ENCODE results near the gene SLAMF6. TPM values are rescaled to one million over a fixed set of nuclear protein-coding genes. Genes with fewer than 3 reads are reported as not detected.

The SLAMF6 gene
- total and polyA plus RNA-seq, 12 donors, result 0.11 to 1.8 (median 0.97) TPM; not detected in 1

- Histone ChIP-seq H3K9me3 (replicated peaks in 1 of 3) (no peaks in the 10 kb centered on the region), H3K4me3 (no peak overlapping the region), H3K27ac (no peak overlapping the region), H3K4me1 (replicated peaks in 1 of 2) (no peaks in the 10 kb centered on the region), H3K36me3 (replicated peaks in 1 of 2) (no peaks in the 10 kb centered on the region), H3K27me3 (no peaks in the 10 kb centered on the region)
- TF ChIP-seq CTCF (IDR thresholded peaks at IDR 0.05) (no peak), POLR2A (IDR thresholded peaks at IDR 0.05) (no peak)
- WGBS, 4 donors, result 72 to 76% (median 73%) methylated on average over 4 of the region's 4 CpGs
- no peak for DNase-seq
- intact Hi-C loops (cut with DNase I), result no loop called here
Observed at GRCh38 chr1:160489513-160490261, 33.4 kb downstream of the SLAMF6 start.

- H3K4me3 ChIP-seq, result no peak overlapping the region
- TF ChIP-seq CTCF (IDR thresholded peaks at IDR 0.05) (no peak), POLR2A (IDR thresholded peaks at IDR 0.05) (no peak)
- H3K36me3 ChIP-seq (replicated peaks in 1 of 2), result no peaks in the 10 kb centered on the region
- no peak for DNase-seq
- no peaks in the 10 kb centered on the region for H3K4me1 ChIP-seq (replicated peaks in 1 of 2)
- WGBS, 4 donors, result 66 to 79% (median 70%) methylated on average over 4 of the region's 4 CpGs
- no peaks in the 10 kb centered on the region for H3K27me3 ChIP-seq
- intact Hi-C loops (cut with DNase I), result no loop called here
- no peaks in the 10 kb centered on the region for H3K9me3 ChIP-seq (replicated peaks in 1 of 3)
- H3K27ac ChIP-seq, result no peak overlapping the region
Observed at GRCh38 chr1:160488347-160489058, 34.6 kb downstream of the SLAMF6 start.

- 55 to 63% (median 57%) methylated on average over 4 of the region's 4 CpGs for WGBS, 4 donors
- Histone ChIP-seq H3K9me3 (replicated peaks in 1 of 3) (no peaks in the 10 kb centered on the region), H3K27ac (no peak overlapping the region), H3K4me3 (no peak overlapping the region), H3K36me3 (replicated peaks in 1 of 2) (no peaks in the 10 kb centered on the region), H3K27me3 (no peaks in the 10 kb centered on the region), H3K4me1 (replicated peaks in 1 of 2) (no peaks in the 10 kb centered on the region)
- intact Hi-C loops (cut with DNase I), result no loop called here
- TF ChIP-seq CTCF (IDR thresholded peaks at IDR 0.05) (no peak), POLR2A (IDR thresholded peaks at IDR 0.05) (no peak)
- no peak for DNase-seq
Observed at GRCh38 chr1:160486453-160486852, 36.6 kb downstream of the SLAMF6 start.

GRCh38 chr1:160483505-160484185 is 39.4 kb downstream of the SLAMF6 start:
- Histone ChIP-seq H3K4me3 (no peak overlapping the region), H3K27ac (no peak overlapping the region), H3K36me3 (replicated peaks in 1 of 2) (no peaks in the 10 kb centered on the region), H3K4me1 (replicated peaks in 1 of 2) (no peaks in the 10 kb centered on the region), H3K27me3 (no peaks in the 10 kb centered on the region), H3K9me3 (replicated peaks in 1 of 3) (no peaks in the 10 kb centered on the region)
- intact Hi-C loops (cut with DNase I), result no loop called here
- DNase-seq, result no peak
- 76 to 89% (median 79%) methylated on average over 2 of the region's 2 CpGs for WGBS, 4 donors
- no peak for TF ChIP-seq POLR2A (IDR thresholded peaks at IDR 0.05)
- TF ChIP-seq CTCF (IDR thresholded peaks at IDR 0.05), result no peak
